Left ventricle myocardium inferior (tissue), 1 donor: ENCODE measurements around the gene DSC3. TPM values are rescaled to one million over a fixed set of nuclear protein-coding genes. Genes with fewer than 3 reads are reported as not detected.

Experiments
- DNase-seq: peaks from one replicate; pipeline ENCODE4 v3.0.0-alpha.2; 2020
- H3K27ac ChIP-seq: fragments of 200-600 bp; replicated peaks from 2 replicates; pipeline ENCODE4 v1.8.0; 2021
- H3K27me3 ChIP-seq: fragments of 200-600 bp; 2 replicates; pipeline ENCODE4 v1.8.0; 2021; ENCODE audit warnings: low read depth
- H3K36me3 ChIP-seq: fragments of 200-600 bp; 2 replicates; pipeline ENCODE4 v1.8.0; 2021
- H3K4me1 ChIP-seq: fragments of 200-600 bp; 2 replicates; pipeline ENCODE4 v1.8.0; 2021
- H3K4me3 ChIP-seq: fragments of 200-600 bp; 2 replicates; pipeline ENCODE4 v1.8.0; 2021; ENCODE audit warnings: mild to moderate bottlenecking, moderate library complexity
- H3K9me3 ChIP-seq: fragments of 200-600 bp; replicated peaks from 2 replicates; pipeline ENCODE4 v1.8.0; 2021
- intact Hi-C: fragments of 100-400 bp; cut with micrococcal nuclease; formaldehyde crosslinking; loops from one replicate; pipeline ENCODE4 v1.11.0; 2022
- total RNA-seq: library from RNA; stranded (reverse); fragmentation: NEBNext Ultra II Directional; extraction: Animal tissue kit (Norgen Biotek cat#: 25700); gene quantifications from one replicate; pipeline ENCODE4 v1.2.1, GENCODE V29; 2021
- TF ChIP-seq, protein P1 (sequence below): fragments of 200-600 bp; IDR thresholded peaks from 2 replicates; pipeline ENCODE4 v1.8.0; 2021; ENCODE audit warnings: antibody characterized with exemption, mild to moderate bottlenecking, borderline replicate concordance
- donor health status: DM: no; HTN: yes; CAD: no; lungs with severe emphysema.

The DSC3 gene
- total RNA-seq, 1 donor from 2014 or later, result not detected

- no peak for DNase-seq
- Histone ChIP-seq H3K9me3 (no peaks in the 10 kb centered on the region), H3K27ac (no peak overlapping the region), H3K36me3 (no peaks in the 10 kb centered on the region), H3K4me3 (no peak overlapping the region), H3K4me1 (no peaks in the 10 kb centered on the region), H3K27me3 (peaks cover 7% of the 10 kb centered on the region)
- TF ChIP-seq, protein P1, sequence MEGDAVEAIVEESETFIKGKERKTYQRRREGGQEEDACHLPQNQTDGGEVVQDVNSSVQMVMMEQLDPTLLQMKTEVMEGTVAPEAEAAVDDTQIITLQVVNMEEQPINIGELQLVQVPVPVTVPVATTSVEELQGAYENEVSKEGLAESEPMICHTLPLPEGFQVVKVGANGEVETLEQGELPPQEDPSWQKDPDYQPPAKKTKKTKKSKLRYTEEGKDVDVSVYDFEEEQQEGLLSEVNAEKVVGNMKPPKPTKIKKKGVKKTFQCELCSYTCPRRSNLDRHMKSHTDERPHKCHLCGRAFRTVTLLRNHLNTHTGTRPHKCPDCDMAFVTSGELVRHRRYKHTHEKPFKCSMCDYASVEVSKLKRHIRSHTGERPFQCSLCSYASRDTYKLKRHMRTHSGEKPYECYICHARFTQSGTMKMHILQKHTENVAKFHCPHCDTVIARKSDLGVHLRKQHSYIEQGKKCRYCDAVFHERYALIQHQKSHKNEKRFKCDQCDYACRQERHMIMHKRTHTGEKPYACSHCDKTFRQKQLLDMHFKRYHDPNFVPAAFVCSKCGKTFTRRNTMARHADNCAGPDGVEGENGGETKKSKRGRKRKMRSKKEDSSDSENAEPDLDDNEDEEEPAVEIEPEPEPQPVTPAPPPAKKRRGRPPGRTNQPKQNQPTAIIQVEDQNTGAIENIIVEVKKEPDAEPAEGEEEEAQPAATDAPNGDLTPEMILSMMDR, result no peak
- intact Hi-C loops, result no loop called here
Measured at GRCh38 chr18:31061945-31062344, 19.4 kb upstream of the DSC3 start.

- Histone ChIP-seq H3K27me3 (peaks cover 26% of the 10 kb centered on the region), H3K27ac (no peak overlapping the region), H3K4me1 (no peaks in the 10 kb centered on the region), H3K36me3 (no peaks in the 10 kb centered on the region), H3K4me3 (no peak overlapping the region), H3K9me3 (no peaks in the 10 kb centered on the region)
- no peak for DNase-seq
- TF ChIP-seq, protein P1, result no peak
- intact Hi-C loops, result no loop called here
Measured at GRCh38 chr18:31058897-31059296, 16.4 kb upstream of the DSC3 start.

- Histone ChIP-seq H3K27me3 (peaks cover 26% of the 10 kb centered on the region), H3K36me3 (no peaks in the 10 kb centered on the region), H3K4me1 (no peaks in the 10 kb centered on the region), H3K4me3 (no peak overlapping the region), H3K27ac (no peak overlapping the region), H3K9me3 (peaks cover 4% of the 10 kb centered on the region)
- TF ChIP-seq, protein P1, result no peak
- intact Hi-C loops, result no loop called here
- DNase-seq, result no peak
Measured at GRCh38 chr18:31057917-31058316, 15.4 kb upstream of the DSC3 start.

GRCh38 chr18:31057051-31057450 lies 14.5 kb upstream of the DSC3 start:
- intact Hi-C loops, result no loop called here

GRCh38 chr18:31056296-31056695 lies 13.8 kb upstream of the DSC3 start:
- TF ChIP-seq, protein P1, result no peak
- intact Hi-C loops, result no loop called here

More at GRCh38 chr18:31057051-31057450, 14.5 kb upstream of the DSC3 start:
- Histone ChIP-seq H3K36me3 (no peaks in the 10 kb centered on the region), H3K4me3 (no peak overlapping the region), H3K27me3 (peaks cover 26% of the 10 kb centered on the region), H3K27ac (no peak overlapping the region), H3K4me1 (no peaks in the 10 kb centered on the region), H3K9me3 (peaks cover 4% of the 10 kb centered on the region)
- DNase-seq, result no peak
- TF ChIP-seq, protein P1, result no peak

More at GRCh38 chr18:31056296-31056695, 13.8 kb upstream of the DSC3 start:
- Histone ChIP-seq H3K4me3 (no peak overlapping the region), H3K36me3 (no peaks in the 10 kb centered on the region), H3K9me3 (peaks cover 4% of the 10 kb centered on the region), H3K27me3 (peaks cover 26% of the 10 kb centered on the region), H3K27ac (no peak overlapping the region), H3K4me1 (no peaks in the 10 kb centered on the region)
- DNase-seq, result no peak
